Duodenal mucosa (tissue), 2 donors: ENCODE measurements around the gene DLGAP3.
A peak's percentile ranks its signal among the peaks of the same experiment; 100 is the strongest.

Experiments used
- H3K27ac ChIP-seq: one replicate; pipeline ENCODE4 v1.7.0; 2013; ENCODE audit warnings: low read depth, low read length
- H3K27me3 ChIP-seq, 2 donors: one replicate each; pipeline ENCODE4 v1.7.0; 2013; ENCODE audit warnings: low read length in 2 of 2, control low read depth in 1 of 2; ENCODE audit not compliant: insufficient read depth in 2 of 2, control insufficient read depth in 1 of 2
- H3K36me3 ChIP-seq, 2 donors: one replicate each; pipeline ENCODE4 v1.7.0; 2013; ENCODE audit warnings: low read length in 2 of 2, control low read depth in 1 of 2; ENCODE audit not compliant: insufficient read depth in 2 of 2, control insufficient read depth in 1 of 2
- H3K4me1 ChIP-seq, 2 donors: one replicate each; pipeline ENCODE4 v1.7.0; 2013; ENCODE audit warnings: low read length in 2 of 2, control low read depth in 1 of 2; ENCODE audit not compliant: insufficient read depth in 2 of 2, control insufficient read depth in 1 of 2
- H3K4me3 ChIP-seq, 2 donors: one replicate each; pipeline ENCODE4 v1.7.0; 2013; ENCODE audit warnings: low read length in 2 of 2, low read depth in 1 of 2
- H3K9ac ChIP-seq, 2 donors: one replicate each; pipeline ENCODE4 v1.7.0; 2013; ENCODE audit warnings: low read length in 2 of 2, low read depth in 1 of 2
- H3K9me3 ChIP-seq, 2 donors: one replicate each; pipeline ENCODE4 v1.7.0; 2013; ENCODE audit warnings: low read length in 2 of 2, control low read depth in 1 of 2; ENCODE audit not compliant: control insufficient read depth in 1 of 2

Gene DLGAP3

GRCh38 chr1:34889705-34890104, 39.7 kb downstream of the DLGAP3 start:
- Histone ChIP-seq H3K36me3 (no peaks in the 10 kb centered on the region), H3K9me3 (peaks cover 3 to 8% of the 10 kb centered on the region in 2 donors), H3K27ac (no peak overlapping the region), H3K9ac (no peak overlapping the region), H3K27me3 (peaks cover 20 to 26% of the 10 kb centered on the region in 2 donors), H3K4me3 (no peak overlapping the region), H3K4me1 (peaks cover 0 to 3% of the 10 kb centered on the region in 2 donors)

- Histone ChIP-seq H3K9me3 (peaks cover 3 to 8% of the 10 kb centered on the region in 2 donors), H3K36me3 (no peaks in the 10 kb centered on the region), H3K27ac (no peak overlapping the region), H3K9ac (no peak overlapping the region), H3K27me3 (peaks cover 27 to 41% of the 10 kb centered on the region in 2 donors), H3K4me3 (no peak overlapping the region), H3K4me1 (peaks cover 0 to 3% of the 10 kb centered on the region in 2 donors)
Measured at GRCh38 chr1:34887593-34887992, 41.9 kb downstream of the DLGAP3 start.

GRCh38 chr1:34885405-34886247, 43.8 kb downstream of the DLGAP3 start:
- Histone ChIP-seq H3K36me3 (no peaks in the 10 kb centered on the region), H3K4me3 (peak overlapping the region in 1 of 2 donors; percentile 53), H3K27ac (no peak overlapping the region), H3K9ac (no peak overlapping the region), H3K27me3 (peaks cover 27 to 39% of the 10 kb centered on the region in 2 donors), H3K4me1 (peaks cover 0 to 3% of the 10 kb centered on the region in 2 donors), H3K9me3 (no peaks in the 10 kb centered on the region)

GRCh38 chr1:34884961-34885360, 44.5 kb downstream of the DLGAP3 start:
- Histone ChIP-seq H3K9me3 (no peaks in the 10 kb centered on the region), H3K4me1 (peaks cover 0 to 3% of the 10 kb centered on the region in 2 donors), H3K4me3 (peak overlapping the region in 1 of 2 donors; percentile 53), H3K27ac (no peak overlapping the region), H3K27me3 (peaks cover 24 to 35% of the 10 kb centered on the region in 2 donors), H3K36me3 (no peaks in the 10 kb centered on the region), H3K9ac (no peak overlapping the region)

GRCh38 chr1:34884536-34884935, 44.9 kb downstream of the DLGAP3 start:
- peaks cover 19 to 35% of the 10 kb centered on the region in 2 donors for H3K27me3 ChIP-seq

GRCh38 chr1:34879230-34879629, 50.2 kb downstream of the DLGAP3 start:
- peaks cover 14 to 17% of the 10 kb centered on the region in 2 donors for H3K27me3 ChIP-seq
- no peaks in the 10 kb centered on the region for H3K4me1 ChIP-seq
- no peak overlapping the region for H3K4me3 ChIP-seq
- no peaks in the 10 kb centered on the region for H3K36me3 ChIP-seq
- H3K9me3 ChIP-seq = no peaks in the 10 kb centered on the region
- no peak overlapping the region for H3K27ac ChIP-seq
- H3K9ac ChIP-seq = no peak overlapping the region

More at GRCh38 chr1:34884536-34884935, 44.9 kb downstream of the DLGAP3 start:
- Histone ChIP-seq H3K9me3 (no peaks in the 10 kb centered on the region), H3K4me3 (no peak overlapping the region), H3K4me1 (peaks cover 0 to 3% of the 10 kb centered on the region in 2 donors), H3K27ac (no peak overlapping the region), H3K36me3 (no peaks in the 10 kb centered on the region), H3K9ac (no peak overlapping the region)

- Histone ChIP-seq H3K9me3 (no peaks in the 10 kb centered on the region), H3K9ac (no peak overlapping the region), H3K27me3 (peaks cover 21 to 29% of the 10 kb centered on the region in 2 donors), H3K36me3 (no peaks in the 10 kb centered on the region), H3K27ac (no peak overlapping the region), H3K4me1 (no peaks in the 10 kb centered on the region), H3K4me3 (no peak overlapping the region)
Measured at GRCh38 chr1:34876406-34876805, 53.0 kb downstream of the DLGAP3 start.

- H3K36me3 ChIP-seq = no peaks in the 10 kb centered on the region
- no peak overlapping the region for H3K9ac ChIP-seq
- no peaks in the 10 kb centered on the region for H3K9me3 ChIP-seq
- no peaks in the 10 kb centered on the region for H3K4me1 ChIP-seq
- H3K27me3 ChIP-seq = peaks cover 21 to 29% of the 10 kb centered on the region in 2 donors
- H3K27ac ChIP-seq = no peak overlapping the region
- H3K4me3 ChIP-seq = no peak overlapping the region
Measured at GRCh38 chr1:34874296-34874952, 55.0 kb downstream of the DLGAP3 start.

- H3K27ac ChIP-seq = no peak overlapping the region
Measured at GRCh38 chr1:34872133-34872503, 57.3 kb downstream of the DLGAP3 start.

GRCh38 chr1:34871443-34872132, 57.9 kb downstream of the DLGAP3 start:
- H3K9me3 ChIP-seq = no peaks in the 10 kb centered on the region
- no peak overlapping the region for H3K4me3 ChIP-seq
- no peak overlapping the region for H3K27ac ChIP-seq
- peaks cover 18 to 29% of the 10 kb centered on the region in 2 donors for H3K27me3 ChIP-seq
- no peak overlapping the region for H3K9ac ChIP-seq
- peaks cover 0 to 6% of the 10 kb centered on the region in 2 donors for H3K4me1 ChIP-seq
- H3K36me3 ChIP-seq = no peaks in the 10 kb centered on the region

More at GRCh38 chr1:34872133-34872503, 57.3 kb downstream of the DLGAP3 start:
- H3K36me3 ChIP-seq = no peaks in the 10 kb centered on the region
- no peaks in the 10 kb centered on the region for H3K9me3 ChIP-seq
- no peak overlapping the region for H3K4me3 ChIP-seq
- H3K4me1 ChIP-seq = peaks cover 0 to under 1% of the 10 kb centered on the region in 2 donors
- peaks cover 21 to 29% of the 10 kb centered on the region in 2 donors for H3K27me3 ChIP-seq
- H3K9ac ChIP-seq = no peak overlapping the region
